Measurements from ENCODE around the gene RTTN. TPM values are rescaled to one million over a fixed set of nuclear protein-coding genes. Genes with fewer than 3 reads are reported as not detected.

RTTN gene
- total RNA-seq, 2 donors from 2014 or later, result 22.3 to 35.4 TPM

DNA sequence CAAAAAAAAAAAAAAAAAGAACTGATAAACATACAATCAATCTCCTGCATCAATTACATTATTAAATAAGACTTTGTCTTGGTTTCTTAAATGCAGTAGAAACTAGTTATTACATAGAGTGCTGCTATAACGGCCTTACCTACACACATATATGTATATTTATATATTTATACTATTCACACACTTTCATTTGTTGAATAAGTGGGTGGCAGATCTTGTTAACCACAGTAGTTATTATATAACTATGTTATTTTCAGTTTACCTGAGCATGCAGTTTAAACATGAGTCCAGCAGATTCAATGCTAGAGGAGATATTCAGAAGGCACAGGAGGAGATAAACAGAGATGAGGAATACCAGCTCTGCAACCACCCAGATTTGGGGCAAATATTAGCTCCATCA, 176.3 kb downstream of the RTTN start:
- TF ChIP-seq, protein P1, sequence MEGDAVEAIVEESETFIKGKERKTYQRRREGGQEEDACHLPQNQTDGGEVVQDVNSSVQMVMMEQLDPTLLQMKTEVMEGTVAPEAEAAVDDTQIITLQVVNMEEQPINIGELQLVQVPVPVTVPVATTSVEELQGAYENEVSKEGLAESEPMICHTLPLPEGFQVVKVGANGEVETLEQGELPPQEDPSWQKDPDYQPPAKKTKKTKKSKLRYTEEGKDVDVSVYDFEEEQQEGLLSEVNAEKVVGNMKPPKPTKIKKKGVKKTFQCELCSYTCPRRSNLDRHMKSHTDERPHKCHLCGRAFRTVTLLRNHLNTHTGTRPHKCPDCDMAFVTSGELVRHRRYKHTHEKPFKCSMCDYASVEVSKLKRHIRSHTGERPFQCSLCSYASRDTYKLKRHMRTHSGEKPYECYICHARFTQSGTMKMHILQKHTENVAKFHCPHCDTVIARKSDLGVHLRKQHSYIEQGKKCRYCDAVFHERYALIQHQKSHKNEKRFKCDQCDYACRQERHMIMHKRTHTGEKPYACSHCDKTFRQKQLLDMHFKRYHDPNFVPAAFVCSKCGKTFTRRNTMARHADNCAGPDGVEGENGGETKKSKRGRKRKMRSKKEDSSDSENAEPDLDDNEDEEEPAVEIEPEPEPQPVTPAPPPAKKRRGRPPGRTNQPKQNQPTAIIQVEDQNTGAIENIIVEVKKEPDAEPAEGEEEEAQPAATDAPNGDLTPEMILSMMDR (conservative IDR thresholded peaks at IDR 0.05), result no peak
- Histone ChIP-seq H3K27me3 (ENCODE audit: control insufficient read depth, insufficient read depth, low read length, poor library complexity, severe bottlenecking) (no peaks in the 10 kb centered on the region), H3K9ac (ENCODE audit: extremely low read depth, low read length, poor library complexity, severe bottlenecking) (no peak overlapping the region), H3K36me3 (ENCODE audit: control insufficient read depth, insufficient read depth, low read length) (no peaks in the 10 kb centered on the region), H3K4me1 (ENCODE audit: control insufficient read depth, insufficient read depth, low read length) (no peaks in the 10 kb centered on the region), H3K9me3 (ENCODE audit: control insufficient read depth, low read length) (no peaks in the 10 kb centered on the region), H3K27ac (ENCODE audit: low read depth, low read length) (no peak overlapping the region), H3K4me3 (ENCODE audit: low read length) (no peak overlapping the region)
- no peak for DNase-seq
- Mint-ChIP-seq H3K36me3 (ENCODE audit: low read depth) (peaks cover 3% of the 10 kb centered on the region), H3K9me3 (no peaks in the 10 kb centered on the region), H3K27me3 (ENCODE audit: insufficient read depth) (no peaks in the 10 kb centered on the region), H3K27ac (no peak overlapping the region), H3K4me1 (no peaks in the 10 kb centered on the region), H3K4me3 (no peak overlapping the region)
- WGBS, 2 experiments (ENCODE audit: insufficient coverage in 1 of 2, insufficient read length in 1 of 2), result no CpG with 5 or more reads among the region's 1 CpG

DNA sequence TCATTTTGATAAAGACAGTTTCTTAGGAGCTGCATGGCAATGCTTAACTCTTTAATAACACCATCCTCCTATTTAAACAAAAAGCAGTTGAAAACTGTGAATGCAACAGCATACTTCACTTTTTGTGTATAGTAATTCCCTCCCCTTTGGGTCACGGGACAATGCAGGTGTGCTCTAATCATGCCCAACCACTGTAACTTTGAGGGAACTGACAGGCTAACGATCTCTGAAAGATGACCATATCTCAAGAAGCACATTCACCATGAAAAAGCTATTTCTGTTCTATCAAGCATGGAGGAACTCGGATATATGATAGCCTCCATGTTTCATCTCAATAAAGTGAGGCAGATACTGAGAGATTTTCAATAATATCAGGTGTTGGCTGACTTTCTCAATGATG, 176.8 kb downstream of the RTTN start:
- Mint-ChIP-seq H3K27me3 (ENCODE audit: insufficient read depth) (no peaks in the 10 kb centered on the region), H3K27ac (no peak overlapping the region), H3K4me3 (no peak overlapping the region), H3K9me3 (no peaks in the 10 kb centered on the region), H3K36me3 (ENCODE audit: low read depth) (peaks cover 6% of the 10 kb centered on the region), H3K4me1 (no peaks in the 10 kb centered on the region)
- Histone ChIP-seq H3K36me3 (ENCODE audit: control insufficient read depth, insufficient read depth, low read length) (no peaks in the 10 kb centered on the region), H3K4me1 (ENCODE audit: control insufficient read depth, insufficient read depth, low read length) (no peaks in the 10 kb centered on the region), H3K27me3 (ENCODE audit: control insufficient read depth, insufficient read depth, low read length, poor library complexity, severe bottlenecking) (no peaks in the 10 kb centered on the region), H3K4me3 (ENCODE audit: low read length) (no peak overlapping the region), H3K27ac (ENCODE audit: low read depth, low read length) (no peak overlapping the region), H3K9me3 (ENCODE audit: control insufficient read depth, low read length) (no peaks in the 10 kb centered on the region), H3K9ac (ENCODE audit: extremely low read depth, low read length, poor library complexity, severe bottlenecking) (no peak overlapping the region)
- DNase-seq, result no peak
- WGBS, 2 experiments (ENCODE audit: insufficient coverage in 1 of 2, insufficient read length in 1 of 2), result 88 to 100% methylated on average over 2 to 3 of the region's 3 CpGs
- TF ChIP-seq, protein P1 (conservative IDR thresholded peaks at IDR 0.05), result no peak

DNA sequence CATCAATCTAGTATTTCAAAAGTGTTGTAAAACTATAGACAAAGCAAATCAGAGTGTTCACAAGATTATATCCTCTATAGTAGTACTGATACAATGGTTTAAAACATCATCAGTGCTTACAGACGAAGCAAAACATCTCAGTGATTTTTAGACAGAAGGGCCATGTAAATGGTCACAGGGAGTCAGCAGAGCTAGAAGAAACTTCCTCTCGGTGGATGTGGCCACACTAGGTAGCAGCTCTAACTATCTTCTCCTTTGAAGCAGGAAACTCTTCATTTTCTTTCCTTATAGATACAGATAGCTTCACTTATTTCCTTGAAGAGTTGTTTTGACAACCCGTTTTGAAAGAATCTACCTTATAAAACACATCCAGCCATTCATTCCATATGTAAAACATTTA, 177.4 kb downstream of the RTTN start:
- TF ChIP-seq, protein P1 (conservative IDR thresholded peaks at IDR 0.05), result no peak
- H3K27me3 ChIP-seq (ENCODE audit: control insufficient read depth, insufficient read depth, low read length, poor library complexity, severe bottlenecking), result no peaks in the 10 kb centered on the region
- Mint-ChIP-seq H3K4me1 (no peaks in the 10 kb centered on the region), H3K27me3 (ENCODE audit: insufficient read depth) (no peaks in the 10 kb centered on the region), H3K9me3 (no peaks in the 10 kb centered on the region), H3K36me3 (ENCODE audit: low read depth) (peaks cover 6% of the 10 kb centered on the region), H3K27ac (no peak overlapping the region), H3K4me3 (no peak overlapping the region)
- H3K4me3 ChIP-seq (ENCODE audit: low read length), result no peak overlapping the region
- H3K9ac ChIP-seq (ENCODE audit: extremely low read depth, low read length, poor library complexity, severe bottlenecking), result no peak overlapping the region
- H3K9me3 ChIP-seq (ENCODE audit: control insufficient read depth, low read length), result no peaks in the 10 kb centered on the region
- no peaks in the 10 kb centered on the region for H3K4me1 ChIP-seq (ENCODE audit: control insufficient read depth, insufficient read depth, low read length)
- 80 to 86% methylated on average over 1 to 3 of the region's 3 CpGs for WGBS, 2 experiments (ENCODE audit: insufficient coverage in 1 of 2, insufficient read length in 1 of 2)
- no peak overlapping the region for H3K27ac ChIP-seq (ENCODE audit: low read depth, low read length)
- no peaks in the 10 kb centered on the region for H3K36me3 ChIP-seq (ENCODE audit: control insufficient read depth, insufficient read depth, low read length)
- DNase-seq, result no peak
